Ovary (tissue), 9 donors: Measurements from ENCODE around the gene NXF1. TPM values are rescaled to one million over a fixed set of nuclear protein-coding genes. Genes with fewer than 3 reads are reported as not detected.
A peak's percentile ranks its signal among the peaks of the same experiment; 100 is the strongest.

Experiments
- DNase-seq, 5 donors: peaks; one replicate each; pipeline ENCODE4 v3.0.0-alpha.2; 2019 to 2020
- H3K27ac ChIP-seq, 2 donors: fragments of 200-600 bp; one replicate each; pipeline versions ENCODE4 v1.5.1 to v1.8.0; 2019 to 2022
- H3K27me3 ChIP-seq: fragments of 200-600 bp; one replicate; pipeline ENCODE4 v1.8.0; 2022
- H3K36me3 ChIP-seq: fragments of 200-600 bp; sonication (generic); one replicate; pipeline ENCODE4 v1.5.1; 2019
- H3K4me1 ChIP-seq: one replicate; pipeline ENCODE4 v1.8.1; 2013; ENCODE audit warnings: mild to moderate bottlenecking, moderate library complexity; ENCODE audit not compliant: insufficient read depth
- H3K4me3 ChIP-seq: fragments of 200-600 bp; sonication (generic); one replicate; pipeline ENCODE4 v1.5.1; 2017
- H3K9me3 ChIP-seq, 2 donors: fragments of 200-600 bp in 1 of 2; sonication (generic) in 1 of 2; one replicate each; pipeline versions ENCODE4 v1.5.1 to v1.8.1; 2013 to 2019; ENCODE audit warnings: mild to moderate bottlenecking in 1 of 2, moderate library complexity in 1 of 2
- CTCF ChIP-seq, 3 donors: fragments of 450-650 bp in 2 of 3; fragments of 200-600 bp in 1 of 3; IDR thresholded peaks; one replicate each; pipeline versions ENCODE4 v1.5.1 to v1.8.0; 2016 to 2022; ENCODE audit warnings: antibody characterized with exemption in 3 of 3, mild to moderate bottlenecking in 1 of 3
- EP300 ChIP-seq: sonication (generic); formaldehyde crosslinking; IDR thresholded peaks from one replicate; pipeline ENCODE4 v1.6.1; 2017; ENCODE audit warnings: antibody characterized with exemption
- POLR2A ChIP-seq: fragments of 450-650 bp; IDR thresholded peaks from one replicate; pipeline ENCODE4 v1.6.1; 2017; ENCODE audit warnings: antibody characterized with exemption, mild to moderate bottlenecking, moderate library complexity
- WGBS, 3 donors: extraction: QIAGEN DNeasy Blood & Tissue Kit in 1 of 3; methylation state at CpG; one replicate each; pipeline versions ENCODE4 v1.1.5 to v1.1.7; 2013 to 2017; 5-methylcytosine and 5-hydroxymethylcytosine counted together
- intact Hi-C, 4 donors: fragments of 100-400 bp; cut with DNase I; formaldehyde crosslinking; loops; one replicate each; pipeline versions ENCODE4 v1.11.0 to v1.15.1; 2022 to 2023
- polyA plus RNA-seq, 2 donors: library from polyadenylated mRNA; stranded (reverse); fragments of 200-250 nt in 1 of 2; fragments of 350-450 nt in 1 of 2; fragmentation: Illumina TruSeq in 1 of 2; extraction: RNeasy Lipid Tissue Mini Kit (QIAGEN cat#74804) in 1 of 2; gene quantifications; one replicate each; pipeline ENCODE4 v1.2.3, GENCODE V29; 2013 to 2014
- total RNA-seq, 7 donors: library from RNA; depleted of rRNA in 2 of 7; stranded (reverse); fragments of >200 nt in 2 of 7; fragmentation: NEBNext Ultra II Directional in 3 of 7; extraction: Animal tissue kit (Norgen Biotek cat#: 25700) in 3 of 7; gene quantifications; one replicate each; pipeline versions ENCODE4 v1.1.0 to v1.2.4, GENCODE V29; 2016 to 2023
- donor health status: DM: no; HTN: no; CAD: no; lungs with moderate emphysema.
- donor health status: DM: no; HTN: no; CAD: no.
- donor health status: Bipolar disorder and iron deficiency.
- donor health status: DM: yes; HTN: yes; CAD: no.
- donor health status: DM: no; HTN: no; CAD: no.
- donor health status: DM: yes; HTN: yes; CAD: no.

Gene NXF1
- total and polyA plus RNA-seq, 9 donors = 48.8 to 125 (median 80.1) TPM

- Histone ChIP-seq H3K36me3 (no peaks in the 10 kb centered on the region), H3K9me3 (no peaks in the 10 kb centered on the region), H3K4me1 (no peaks in the 10 kb centered on the region), H3K27ac (peak overlapping the region; percentile 89 to 94), H3K27me3 (no peaks in the 10 kb centered on the region), H3K4me3 (peak overlapping the region; percentile 58)
- 0 to 1% (median 1%) methylated on average over 32 to 51 of the region's 51 CpGs for WGBS, 3 donors
- intact Hi-C loops = loop anchor here (2.0 to 5.0 kb wide), 4 partner anchors 46 to 76 kb away; partner anchors contain the start of genes STX5 (in 2 of the 4) and TEX54 (in 2 of the 4)
- TF ChIP-seq EP300 (no peak), POLR2A (no peak), CTCF (IDR thresholded peaks at IDR 0.05) (peak; percentile 96 to 99 (median 98))
- peak; percentile 84 to 93 (median 89) for DNase-seq
These were observed 18.8 kb downstream of the NXF1 start for GRCh38 chr11:62786318-62787004.

- TF ChIP-seq CTCF (IDR thresholded peaks at IDR 0.05) = no peak
- TF ChIP-seq POLR2A = no peak
- TF ChIP-seq EP300 = no peak
- WGBS, 3 donors = 90 to 93% (median 92%) methylated on average over 7 of the region's 7 CpGs
- DNase-seq = no peak
- no peaks in the 10 kb centered on the region for H3K27me3 ChIP-seq
- H3K27ac ChIP-seq = no peak overlapping the region
- no peaks in the 10 kb centered on the region for H3K9me3 ChIP-seq
- H3K4me3 ChIP-seq = no peak overlapping the region
- intact Hi-C loops = no loop called here
- H3K36me3 ChIP-seq = no peaks in the 10 kb centered on the region
- no peaks in the 10 kb centered on the region for H3K4me1 ChIP-seq
These were observed 22.5 kb downstream of the NXF1 start for GRCh38 chr11:62782753-62783152.

GRCh38 chr11:62778441-62778840 is 26.8 kb downstream of the NXF1 start:
- intact Hi-C loops = no loop called here
- whole genome bisulfite sequencing, 3 donors = 86 to 94% (median 90%) methylated on average over 3 of the region's 3 CpGs
- H3K36me3 ChIP-seq = no peaks in the 10 kb centered on the region
- no peak overlapping the region for H3K4me3 ChIP-seq
- H3K27ac ChIP-seq = no peak overlapping the region
- no peaks in the 10 kb centered on the region for H3K9me3 ChIP-seq
- TF ChIP-seq EP300 (no peak), CTCF (IDR thresholded peaks at IDR 0.05) (no peak), POLR2A (no peak)
- H3K27me3 ChIP-seq = no peaks in the 10 kb centered on the region
- H3K4me1 ChIP-seq = no peaks in the 10 kb centered on the region
- no peak for DNase-seq

- Histone ChIP-seq H3K4me3 (no peak overlapping the region), H3K4me1 (no peaks in the 10 kb centered on the region), H3K36me3 (no peaks in the 10 kb centered on the region), H3K27ac (no peak overlapping the region), H3K27me3 (no peaks in the 10 kb centered on the region), H3K9me3 (no peaks in the 10 kb centered on the region)
- TF ChIP-seq EP300 = no peak
- no peak for TF ChIP-seq POLR2A
- no peak for TF ChIP-seq CTCF (IDR thresholded peaks at IDR 0.05)
- intact Hi-C loops = no loop called here
- no peak for DNase-seq
- WGBS, 3 donors = 78 to 90% (median 80%) methylated on average over 2 of the region's 2 CpGs
These were observed 27.9 kb downstream of the NXF1 start for GRCh38 chr11:62777389-62777788.
